ENCODE data around the gene TRAM2. TPM values are rescaled to one million over a fixed set of nuclear protein-coding genes. Genes with fewer than 3 reads are reported as not detected.

The TRAM2 gene
- total and polyA plus RNA-seq, 9 of the 15 experiments (the other 6 are each of a cell fraction or from before 2014, with no cell fraction given), result 2.6 to 13.3 (median 8.9) TPM

DNA sequence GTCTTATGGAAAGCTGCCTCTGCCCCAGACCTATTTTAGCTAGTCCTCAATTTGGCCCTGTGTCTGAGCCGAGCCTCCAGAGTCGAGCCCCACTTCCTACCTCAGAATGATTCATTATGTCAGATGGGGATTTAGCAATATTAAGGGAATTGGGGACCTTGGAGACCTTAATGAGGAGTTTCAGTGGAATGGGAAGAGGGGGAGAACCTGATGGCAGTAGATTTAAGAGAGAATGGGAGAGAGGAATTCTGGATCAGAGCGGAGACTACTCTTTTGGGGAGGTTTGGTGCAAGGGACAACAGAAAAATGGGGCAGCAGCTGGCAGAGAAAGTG, 93.2 kb downstream of the TRAM2 start (continued):
- TF ChIP-seq NCOA4 (IDR thresholded peaks at IDR 0.05; ENCODE audit: partially characterized antibody), result peak; percentile 12
- TF ChIP-seq CAMTA2 (CRISPR knock-in tag; conservative IDR thresholded peaks at IDR 0.05), result no peak
- peak in 1 of 3 experiments; percentile 56 for TF ChIP-seq YY1 (IDR thresholded peaks at IDR 0.05; ENCODE audit: borderline replicate concordance in 1 of 3, control insufficient read depth in 1 of 3, extremely low read depth in 1 of 3, insufficient read depth in 3 of 3, insufficient read length in 1 of 3, insufficient replicate concordance in 2 of 3, low read depth in 1 of 3, low read length in 2 of 3)
- TF ChIP-seq SRSF1 (IDR thresholded peaks at IDR 0.05; ENCODE audit: low read depth, low read length), result no peak
- no peak for TF ChIP-seq ZNF644 (tag; IDR thresholded peaks at IDR 0.05; ENCODE audit: low read depth)
- 0 out of 2 replicates have a peak, but pooled peaks have one; percentile 62 for TF ChIP-seq ZC3H8 (IDR thresholded peaks at IDR 0.05)
- no peak for TF ChIP-seq FOXA1 (IDR thresholded peaks at IDR 0.05; ENCODE audit: borderline replicate concordance)
- TF ChIP-seq HDAC6 (IDR thresholded peaks at IDR 0.05; ENCODE audit: low read depth, low read length), result no peak
- TF ChIP-seq, protein P1, sequence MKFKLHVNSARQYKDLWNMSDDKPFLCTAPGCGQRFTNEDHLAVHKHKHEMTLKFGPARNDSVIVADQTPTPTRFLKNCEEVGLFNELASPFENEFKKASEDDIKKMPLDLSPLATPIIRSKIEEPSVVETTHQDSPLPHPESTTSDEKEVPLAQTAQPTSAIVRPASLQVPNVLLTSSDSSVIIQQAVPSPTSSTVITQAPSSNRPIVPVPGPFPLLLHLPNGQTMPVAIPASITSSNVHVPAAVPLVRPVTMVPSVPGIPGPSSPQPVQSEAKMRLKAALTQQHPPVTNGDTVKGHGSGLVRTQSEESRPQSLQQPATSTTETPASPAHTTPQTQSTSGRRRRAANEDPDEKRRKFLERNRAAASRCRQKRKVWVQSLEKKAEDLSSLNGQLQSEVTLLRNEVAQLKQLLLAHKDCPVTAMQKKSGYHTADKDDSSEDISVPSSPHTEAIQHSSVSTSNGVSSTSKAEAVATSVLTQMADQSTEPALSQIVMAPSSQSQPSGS (CRISPR knock-in tag; IDR thresholded peaks at IDR 0.05), result no peak
- TF ChIP-seq ZKSCAN1 (IDR thresholded peaks at IDR 0.05; ENCODE audit: low read depth, low read length), result no peak
- no peak for TF ChIP-seq CHD2 (IDR thresholded peaks at IDR 0.05; ENCODE audit: low read depth, low read length)
- TF ChIP-seq ZNF699 (CRISPR knock-in tag; IDR thresholded peaks at IDR 0.05; ENCODE audit: insufficient replicate concordance), result no peak
- TF ChIP-seq HNRNPUL1 (IDR thresholded peaks at IDR 0.05; ENCODE audit: low read length), result no peak
- no peak for TF ChIP-seq NFXL1 (CRISPR knock-in tag; IDR thresholded peaks at IDR 0.05)
- TF ChIP-seq, protein P2, sequence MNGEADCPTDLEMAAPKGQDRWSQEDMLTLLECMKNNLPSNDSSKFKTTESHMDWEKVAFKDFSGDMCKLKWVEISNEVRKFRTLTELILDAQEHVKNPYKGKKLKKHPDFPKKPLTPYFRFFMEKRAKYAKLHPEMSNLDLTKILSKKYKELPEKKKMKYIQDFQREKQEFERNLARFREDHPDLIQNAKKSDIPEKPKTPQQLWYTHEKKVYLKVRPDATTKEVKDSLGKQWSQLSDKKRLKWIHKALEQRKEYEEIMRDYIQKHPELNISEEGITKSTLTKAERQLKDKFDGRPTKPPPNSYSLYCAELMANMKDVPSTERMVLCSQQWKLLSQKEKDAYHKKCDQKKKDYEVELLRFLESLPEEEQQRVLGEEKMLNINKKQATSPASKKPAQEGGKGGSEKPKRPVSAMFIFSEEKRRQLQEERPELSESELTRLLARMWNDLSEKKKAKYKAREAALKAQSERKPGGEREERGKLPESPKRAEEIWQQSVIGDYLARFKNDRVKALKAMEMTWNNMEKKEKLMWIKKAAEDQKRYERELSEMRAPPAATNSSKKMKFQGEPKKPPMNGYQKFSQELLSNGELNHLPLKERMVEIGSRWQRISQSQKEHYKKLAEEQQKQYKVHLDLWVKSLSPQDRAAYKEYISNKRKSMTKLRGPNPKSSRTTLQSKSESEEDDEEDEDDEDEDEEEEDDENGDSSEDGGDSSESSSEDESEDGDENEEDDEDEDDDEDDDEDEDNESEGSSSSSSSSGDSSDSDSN (IDR thresholded peaks at IDR 0.05; ENCODE audit: borderline replicate concordance in 1 of 2, low read depth in 2 of 2, low read length in 2 of 2), result no peak
- TF ChIP-seq EZH2 (IDR thresholded peaks at IDR 0.05; ENCODE audit: borderline replicate concordance, low read depth, low read length), result no peak
- TF ChIP-seq TAF7 (tag; IDR thresholded peaks at IDR 0.05), result no peak
- TF ChIP-seq GTF2F1 (IDR thresholded peaks at IDR 0.05; ENCODE audit: low read depth, low read length), result 0 out of 2 replicates have a peak, but pooled peaks have one; percentile 4
- TF ChIP-seq, protein P3, sequence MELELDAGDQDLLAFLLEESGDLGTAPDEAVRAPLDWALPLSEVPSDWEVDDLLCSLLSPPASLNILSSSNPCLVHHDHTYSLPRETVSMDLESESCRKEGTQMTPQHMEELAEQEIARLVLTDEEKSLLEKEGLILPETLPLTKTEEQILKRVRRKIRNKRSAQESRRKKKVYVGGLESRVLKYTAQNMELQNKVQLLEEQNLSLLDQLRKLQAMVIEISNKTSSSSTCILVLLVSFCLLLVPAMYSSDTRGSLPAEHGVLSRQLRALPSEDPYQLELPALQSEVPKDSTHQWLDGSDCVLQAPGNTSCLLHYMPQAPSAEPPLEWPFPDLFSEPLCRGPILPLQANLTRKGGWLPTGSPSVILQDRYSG (tag; conservative IDR thresholded peaks at IDR 0.05; ENCODE audit: low read depth), result no peak
- TF ChIP-seq ZNF444 (CRISPR knock-in tag; IDR thresholded peaks at IDR 0.05), result no peak
- TF ChIP-seq ATF1 (CRISPR knock-in tag; IDR thresholded peaks at IDR 0.05), result no peak
- TF ChIP-seq ATF1 (tag; IDR thresholded peaks at IDR 0.05), result 0 out of 2 replicates have a peak, but pooled peaks have one; percentile 51
- TF ChIP-seq CREBBP (IDR thresholded peaks at IDR 0.05; ENCODE audit: low read depth, low read length), result no peak
- TF ChIP-seq LCOR (CRISPR knock-in tag; IDR thresholded peaks at IDR 0.05), result 0 out of 2 replicates have a peak, but pooled peaks have one; percentile 3
- no peak for TF ChIP-seq ETV5 (CRISPR knock-in tag; IDR thresholded peaks at IDR 0.05; ENCODE audit: low read depth)
- 0 out of 2 replicates have a peak, but pooled peaks have one; percentile 22 for TF ChIP-seq MBD2 (IDR thresholded peaks at IDR 0.05; ENCODE audit: borderline replicate concordance, low read depth)
- 0 out of 2 replicates have a peak, but pooled peaks have one; percentile 10 for TF ChIP-seq ZNF766 (CRISPR knock-in tag; conservative IDR thresholded peaks at IDR 0.05)
